ENCODE results near the gene ANKRD12.
A peak's percentile ranks its signal among the peaks of the same experiment; 100 is the strongest.

Gene ANKRD12

GRCh38 chr18:9217743-9218451 is 81.3 kb downstream of the ANKRD12 start:
- TF ChIP-seq CTCF (IDR thresholded peaks at IDR 0.05), result no peak
- H3K27ac ChIP-seq, result peak overlapping the region in 1 of 2 donors; percentile 10
- no peak overlapping the region for H3K4me3 ChIP-seq
- DNase-seq (ENCODE audit: low spot score), result no peak

GRCh38 chr18:9221040-9221439 is 84.5 kb downstream of the ANKRD12 start:
- Histone ChIP-seq H3K27ac (no peak overlapping the region), H3K4me3 (no peak overlapping the region)
- DNase-seq (ENCODE audit: low spot score), result no peak
- no peak for TF ChIP-seq CTCF (IDR thresholded peaks at IDR 0.05)

GRCh38 chr18:9221661-9222060 is 85.1 kb downstream of the ANKRD12 start:
- no peak for DNase-seq (ENCODE audit: low spot score)
- no peak overlapping the region for H3K4me3 ChIP-seq
- TF ChIP-seq CTCF (IDR thresholded peaks at IDR 0.05), result no peak
- no peak overlapping the region for H3K27ac ChIP-seq

- TF ChIP-seq CTCF (IDR thresholded peaks at IDR 0.05), result no peak
Observed at GRCh38 chr18:9223356-9223755, 86.8 kb downstream of the ANKRD12 start.

GRCh38 chr18:9226463-9226862 is 89.9 kb downstream of the ANKRD12 start:
- no peak for DNase-seq (ENCODE audit: low spot score)
- TF ChIP-seq CTCF (IDR thresholded peaks at IDR 0.05), result no peak

More at GRCh38 chr18:9223356-9223755, 86.8 kb downstream of the ANKRD12 start:
- no peak overlapping the region for H3K27ac ChIP-seq
- H3K4me3 ChIP-seq, result no peak overlapping the region
- no peak for DNase-seq (ENCODE audit: low spot score)

GRCh38 chr18:9231852-9232486 is 95.4 kb downstream of the ANKRD12 start:
- Histone ChIP-seq H3K4me3 (no peak overlapping the region), H3K27ac (no peak overlapping the region)
- no peak for DNase-seq (ENCODE audit: low spot score)
- no peak for TF ChIP-seq CTCF (IDR thresholded peaks at IDR 0.05)

More at GRCh38 chr18:9226463-9226862, 89.9 kb downstream of the ANKRD12 start:
- H3K4me3 ChIP-seq, result no peak overlapping the region
- H3K27ac ChIP-seq, result no peak overlapping the region

- Histone ChIP-seq H3K4me3 (no peak overlapping the region), H3K27ac (no peak overlapping the region)
- no peak for TF ChIP-seq CTCF (IDR thresholded peaks at IDR 0.05)
Observed at GRCh38 chr18:9232977-9233376, 96.4 kb downstream of the ANKRD12 start.

More at GRCh38 chr18:9232977-9233376, 96.4 kb downstream of the ANKRD12 start:
- no peak for DNase-seq (ENCODE audit: low spot score)
